Endothelial cell of umbilical vein (primary cell): Measurements from ENCODE around the gene PHACTR1. TPM values are rescaled to one million over a fixed set of nuclear protein-coding genes. Genes with fewer than 3 reads are reported as not detected.

Experiments
- BruUV-seq: library from RNA; stranded (reverse); fragments of 400-500 nt; replicated peaks from 2 replicates; lab custom pipeline; 2021; lab: Mats Ljungman, UMichigan
- CTCF ChIA-PET: fragments of 300-600, 350-600 bp; sonication (Branson Sonifier 250); formaldehyde crosslinking; loops from one replicate; lab custom pipeline; 2021; ENCODE audit warnings: antibody characterized with exemption, inconsistent platforms; lab: Charles Lee
- POLR2A ChIA-PET: fragments of 300-600, 350-600 bp; sonication (Branson Sonifier 250); formaldehyde crosslinking; loops from one replicate; lab custom pipeline; 2021; ENCODE audit warnings: antibody characterized with exemption, inconsistent platforms; lab: Charles Lee
- DNase-seq: peaks from one replicate; pipeline ENCODE4 v3.0.0-alpha.2; 2011; ENCODE audit warnings: low read depth, low spot score
- FAIRE-seq: peaks from 2 replicates; lab custom pipeline; 2011; peaks lifted over from hg19 to GRCh38; lab: Jason Lieb, UNC
- H2AFZ ChIP-seq: 2 replicates; pipeline ENCODE4 v1.6.0; 2012; ENCODE audit warnings: low read depth, low read length, control low read depth, inconsistent platforms
- H3K27ac ChIP-seq: 2 replicates; pipeline ENCODE4 v1.5.1; 2011; ENCODE audit warnings: low read depth, mild to moderate bottlenecking, control low read depth, low read length, moderate library complexity; ENCODE audit not compliant: insufficient read depth
- H3K27me3 ChIP-seq, 2 experiments: 2 replicates each; pipeline versions ENCODE4 v1.6.0 to v1.6.1; 2011; ENCODE audit warnings: low read length in 2 of 2, mixed read lengths in 1 of 2; ENCODE audit not compliant: control insufficient read depth in 2 of 2, insufficient read depth in 2 of 2
- H3K36me3 ChIP-seq, 2 experiments: 2 replicates in 1 of 2; 3 replicates in 1 of 2; pipeline ENCODE4 v1.5.1; 2011; ENCODE audit warnings: low read length in 2 of 2, mild to moderate bottlenecking in 1 of 2, moderate library complexity in 1 of 2; ENCODE audit not compliant: control insufficient read depth in 2 of 2, insufficient read depth in 2 of 2; ENCODE audit errors: extremely low read depth in 1 of 2
- H3K4me1 ChIP-seq: 3 replicates; pipeline ENCODE4 v1.5.1; 2011; ENCODE audit warnings: mild to moderate bottlenecking, low read length; ENCODE audit not compliant: control insufficient read depth, insufficient read depth; ENCODE audit errors: extremely low read depth
- H3K4me2 ChIP-seq: 2 replicates; pipeline ENCODE4 v1.6.1; 2011; ENCODE audit warnings: low read length, control low read depth, mixed read lengths; ENCODE audit not compliant: insufficient read depth
- H3K4me3 ChIP-seq, 3 experiments: fragments of 200-600 bp in 1 of 3; sonication (generic), shearing (Covaris generic) in 1 of 3; replicated peaks in 1 of 3; 2 replicates each; pipeline ENCODE4 v1.5.1; 2011 to 2016; ENCODE audit warnings: control low read depth in 3 of 3, low read length in 3 of 3, mild to moderate bottlenecking in 2 of 3, inconsistent platforms in 1 of 3, low read depth in 1 of 3, moderate library complexity in 1 of 3; ENCODE audit not compliant: insufficient read depth in 1 of 3
- H3K79me2 ChIP-seq: 2 replicates; pipeline ENCODE4 v1.6.0; 2012; ENCODE audit warnings: low read length, inconsistent platforms; ENCODE audit not compliant: control insufficient read depth, insufficient read depth
- H3K9ac ChIP-seq: replicated peaks from 2 replicates; pipeline ENCODE3; 2011; ENCODE audit warnings: low read length, control low read depth; ENCODE audit not compliant: insufficient read depth; ENCODE audit errors: extremely low read depth
- H3K9me1 ChIP-seq: replicated peaks from 3 replicates; pipeline ENCODE4 v1.6.0; 2011; ENCODE audit warnings: mild to moderate bottlenecking, low read length; ENCODE audit not compliant: control insufficient read depth, insufficient read depth; ENCODE audit errors: extremely low read depth
- H3K9me3 ChIP-seq: replicated peaks from 2 replicates; pipeline ENCODE4 v1.5.1; 2012; ENCODE audit warnings: low read length, inconsistent platforms; ENCODE audit not compliant: control insufficient read depth, insufficient read depth
- H4K20me1 ChIP-seq: replicated peaks from 2 replicates; pipeline ENCODE3; 2011; ENCODE audit warnings: mild to moderate bottlenecking, low read length; ENCODE audit not compliant: control insufficient read depth, insufficient read depth; ENCODE audit errors: extremely low read depth
- CTCF ChIP-seq, 2 donors: IDR thresholded peaks; 1 replicate in 1 of 2; 2 replicates in 1 of 2; pipeline ENCODE4 v1.5.1; 2011; ENCODE audit warnings: low read length in 2 of 2, mild to moderate bottlenecking in 2 of 2, moderate library complexity in 2 of 2, control low read depth in 1 of 2, inconsistent platforms in 1 of 2, low read depth in 1 of 2; ENCODE audit not compliant: insufficient read depth in 1 of 2; ENCODE audit errors: extremely low read depth in 1 of 2
- EZH2 ChIP-seq: IDR thresholded peaks from 2 replicates; pipeline ENCODE4 v1.6.1; 2012; ENCODE audit warnings: borderline replicate concordance, low read depth, mild to moderate bottlenecking, moderate library complexity, low read length, inconsistent platforms; ENCODE audit not compliant: severe bottlenecking
- FOS ChIP-seq: IDR thresholded peaks from 2 replicates; pipeline ENCODE4 v1.6.1; 2011; ENCODE audit warnings: mild to moderate bottlenecking, low read length, moderate library complexity, borderline replicate concordance; ENCODE audit not compliant: insufficient read depth
- GATA2 ChIP-seq: IDR thresholded peaks from 2 replicates; pipeline ENCODE4 v1.7.0; 2011; ENCODE audit warnings: low read depth, mild to moderate bottlenecking, moderate library complexity, mixed read lengths, low read length; ENCODE audit not compliant: insufficient read length, insufficient read depth
- JUN ChIP-seq: IDR thresholded peaks from 2 replicates; pipeline ENCODE4 v1.6.1; 2011; ENCODE audit warnings: borderline replicate concordance, low read depth; ENCODE audit not compliant: insufficient read length, insufficient read depth
- MAX ChIP-seq: IDR thresholded peaks from 2 replicates; pipeline ENCODE4 v1.6.1; 2011; ENCODE audit not compliant: insufficient read depth, insufficient read length
- MYC ChIP-seq: IDR thresholded peaks from one replicate; pipeline ENCODE4 v1.6.1; 2011; ENCODE audit warnings: mild to moderate bottlenecking, low read depth, low read length
- POLR2A ChIP-seq: IDR thresholded peaks from 2 replicates; pipeline ENCODE4 v1.6.1; 2012; ENCODE audit warnings: low read depth, mild to moderate bottlenecking, control low read depth, low read length
- POLR2AphosphoS5 ChIP-seq: IDR thresholded peaks from 2 replicates; pipeline ENCODE4 v1.6.1; 2012; ENCODE audit warnings: low read depth, mild to moderate bottlenecking, control low read depth, low read length, moderate library complexity; ENCODE audit not compliant: insufficient read depth
- dilution Hi-C: fragments of 300-500 bp; cut with MboI; formaldehyde crosslinking; loops from one replicate; pipeline ENCODE4 v1.15.0; 2019; ENCODE audit warnings: low sequenced_read_pairs; ENCODE audit not compliant: extremely low pct_ligation_motif_present
- intact Hi-C: fragments of 100-400 bp; cut with micrococcal nuclease; formaldehyde crosslinking; loops from one replicate; pipeline ENCODE4 v1.10.0; 2022
- polyA plus RNA-seq, 4 experiments: library from polyadenylated mRNA; depleted of rRNA in 3 of 4; stranded (reverse) in 3 of 4; unstranded in 1 of 4; fragments of >200 nt; gene quantifications; 2 replicates each; pipeline versions ENCODE4 v1.2.1 to v1.2.3, GENCODE V29; 2011 to 2012; ENCODE audit warnings: missing spikeins in 1 of 4
- total RNA-seq: library from RNA; stranded (reverse); gene quantifications from 2 replicates; pipeline ENCODE4 v1.2.3, GENCODE V29; 2021

PHACTR1 gene
- total and polyA plus RNA-seq, 2 donors (not counting 3 experiments of a cell fraction or from before 2014, with no cell fraction given), result 2.4 to 23.2 TPM

- H3K9ac ChIP-seq, result no peak overlapping the region
- H3K9me3 ChIP-seq, result no peaks in the 10 kb centered on the region
- ChIA-PET POLR2A (no interaction called here), CTCF (interaction anchor here (0.8 to 1.0 kb wide), 2 partner anchors 10 to 19 kb away, joined by 3 read pairs; no protein-coding TSS in a partner anchor)
- no peak for DNase-seq
- intact Hi-C loops, result no loop called here
- no peak overlapping the region for H3K4me3 ChIP-seq
- no TSS peak for BruUV-seq
- no peak overlapping the region for H3K27ac ChIP-seq
- no peak for FAIRE-seq
- dilution Hi-C loops, result no loop called here
- H4K20me1 ChIP-seq, result no peaks in the 10 kb centered on the region
- H3K4me2 ChIP-seq, result no peak overlapping the region
- no peaks in the 10 kb centered on the region for H3K27me3 ChIP-seq
- H2AFZ ChIP-seq, result no peak overlapping the region
- no peaks in the 10 kb centered on the region for H3K79me2 ChIP-seq
- H3K9me1 ChIP-seq, result no peaks in the 10 kb centered on the region
- no peaks in the 10 kb centered on the region for H3K36me3 ChIP-seq
- TF ChIP-seq FOS, result no peak
- H3K4me1 ChIP-seq, result no peaks in the 10 kb centered on the region
Measured at GRCh38 chr6:12947967-12948366, 231.4 kb downstream of the PHACTR1 start.

GRCh38 chr6:12950976-12951375, 234.4 kb downstream of the PHACTR1 start:
- Histone ChIP-seq H3K79me2 (no peaks in the 10 kb centered on the region), H2AFZ (no peak overlapping the region), H3K9me1 (no peaks in the 10 kb centered on the region), H4K20me1 (no peaks in the 10 kb centered on the region), H3K4me1 (no peaks in the 10 kb centered on the region), H3K9me3 (no peaks in the 10 kb centered on the region), H3K36me3 (no peaks in the 10 kb centered on the region), H3K9ac (no peak overlapping the region), H3K27me3 (no peaks in the 10 kb centered on the region), H3K4me3 (no peak overlapping the region), H3K4me2 (no peak overlapping the region), H3K27ac (no peak overlapping the region)
- TF ChIP-seq POLR2AphosphoS5 (no peak), GATA2 (no peak), EZH2 (no peak), CTCF (IDR thresholded peaks at IDR 0.05; ENCODE audit: extremely low read depth in 1 of 2, insufficient read depth in 1 of 2, low read depth in 1 of 2, low read length in 2 of 2) (no peak), MYC (no peak), MAX (no peak), JUN (no peak), FOS (no peak), POLR2A (no peak)
- ChIA-PET CTCF (interaction anchor here (1.2 kb wide), 1 partner anchor 43 kb away, joined by 4 read pairs; no protein-coding TSS in a partner anchor), POLR2A (no interaction called here)
- intact Hi-C loops, result no loop called here
- FAIRE-seq (no peak), DNase-seq (no peak)
- dilution Hi-C loops, result no loop called here
- no TSS peak for BruUV-seq
